Dermis microvascular lymphatic vessel endothelial cell (primary cell): ENCODE data around the gene TTLL5. TPM values are rescaled to one million over a fixed set of nuclear protein-coding genes. Genes with fewer than 3 reads are reported as not detected.

ENCODE experiments used
- DNase-seq, 2 donors: peaks; one replicate each; pipeline versions ENCODE4 v3.0.0 to v3.0.0-alpha.2; 2010; ENCODE audit warnings: low read depth in 2 of 2
- total RNA-seq: library from RNA; depleted of rRNA; stranded (reverse); fragments of >200 nt; gene quantifications from 2 replicates; pipeline ENCODE4 v1.2.1, GENCODE V29; 2014

Gene TTLL5
- total RNA-seq, 1 donor from 2014 or later = 22.3 TPM

- no peak for DNase-seq
These were observed 73.8 kb downstream of the TTLL5 start for GRCh38 chr14:75734854-75735253.

GRCh38 chr14:75736845-75737485, 75.9 kb downstream of the TTLL5 start:
- DNase-seq = no peak

DNA sequence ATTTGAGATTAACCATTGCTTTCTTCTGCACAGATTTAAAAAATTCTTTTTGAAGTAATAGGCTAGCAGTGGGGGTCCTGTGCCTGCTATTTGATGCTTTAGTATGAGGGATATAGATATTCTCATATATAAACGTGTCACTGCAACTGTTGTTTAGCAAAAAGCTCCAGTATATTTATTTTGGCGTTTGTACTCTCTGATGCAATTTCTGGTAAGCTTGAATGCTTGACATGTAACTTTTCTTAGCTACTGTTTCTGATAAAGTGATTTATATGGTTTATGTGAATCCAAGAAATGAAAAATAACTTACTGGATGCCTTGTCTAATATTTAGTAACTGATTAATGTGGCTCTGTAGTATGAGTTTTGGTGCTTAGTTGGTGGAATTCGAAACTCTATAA, 77.1 kb downstream of the TTLL5 start:
- DNase-seq = peak in 1 of 2 donors; percentile 6

DNA sequence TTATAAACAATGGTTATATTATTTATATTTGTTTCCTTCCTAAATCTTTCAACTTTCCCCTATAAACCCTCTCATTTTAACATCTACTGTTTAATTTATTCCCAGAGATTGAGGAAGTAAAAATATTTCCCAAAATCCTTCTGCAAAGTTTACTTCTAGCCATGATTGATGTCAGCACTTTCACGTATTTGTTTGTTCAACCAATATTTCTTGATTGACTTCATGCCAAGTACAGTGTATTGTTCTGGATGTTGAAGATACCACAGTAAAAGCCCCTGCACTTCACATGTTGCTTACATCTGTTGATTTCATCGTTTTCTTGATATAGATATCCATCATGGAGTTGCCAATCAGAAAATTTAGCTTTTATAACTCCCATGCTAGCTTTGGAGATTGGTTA, 81.8 kb downstream of the TTLL5 start:
- DNase-seq = peak in 1 of 2 donors; percentile 7

- DNase-seq = no peak
These were observed 86.9 kb downstream of the TTLL5 start for GRCh38 chr14:75747899-75748298.

- no peak for DNase-seq
These were observed 87.3 kb downstream of the TTLL5 start for GRCh38 chr14:75748336-75748735.

GRCh38 chr14:75751296-75751695, 90.2 kb downstream of the TTLL5 start:
- no peak for DNase-seq

DNA sequence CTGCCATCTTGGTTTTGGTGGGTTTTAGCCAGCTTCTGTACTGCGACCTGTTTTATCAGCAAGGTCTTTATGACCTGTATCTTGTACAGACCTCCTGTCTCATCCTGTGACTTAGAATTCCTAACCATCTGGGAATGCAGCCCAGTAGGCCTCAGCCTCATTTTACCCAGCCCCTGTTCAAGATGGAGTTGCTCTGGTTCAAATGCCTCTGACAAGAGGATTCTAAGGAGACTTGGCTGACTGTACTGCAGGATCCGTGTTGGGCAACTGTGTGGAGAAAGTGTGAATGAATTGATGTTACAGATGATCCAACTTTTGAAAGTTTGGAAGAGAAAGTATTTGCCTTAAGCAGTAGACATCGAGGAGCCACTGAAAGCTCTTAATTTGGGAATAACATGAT, 91.0 kb downstream of the TTLL5 start:
- DNase-seq = no peak

DNA sequence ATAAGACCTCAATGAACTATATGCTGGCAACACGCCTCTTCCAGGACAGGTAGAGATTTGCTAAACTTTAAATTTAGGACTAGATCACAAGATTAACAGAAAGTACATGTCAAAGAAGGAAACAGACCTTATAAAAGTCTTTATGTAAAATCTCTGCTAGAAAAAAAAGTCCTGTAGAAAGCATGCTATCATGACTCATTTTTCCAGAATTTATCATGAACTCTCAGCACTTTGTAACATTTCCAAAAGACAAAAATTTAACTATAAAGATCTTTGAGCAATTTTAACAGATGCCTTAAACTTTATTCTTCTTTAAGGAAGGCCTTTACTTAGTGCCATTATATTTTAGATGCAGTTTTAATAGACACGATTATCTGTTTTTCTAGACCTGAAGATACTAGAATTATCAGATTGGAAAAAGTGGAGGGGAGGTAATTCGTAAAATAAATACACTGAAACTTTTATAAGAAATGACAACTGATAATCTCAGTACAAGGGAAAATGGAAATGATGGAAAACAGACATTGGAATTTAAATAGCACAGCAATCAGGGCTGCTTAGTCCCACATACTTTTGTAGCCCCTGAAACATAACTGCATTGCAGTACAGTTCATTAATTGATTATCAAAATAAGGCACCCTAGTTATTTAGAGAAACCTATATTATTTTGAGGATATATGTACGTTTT, 92.0 kb downstream of the TTLL5 start:
- DNase-seq = no peak

DNA sequence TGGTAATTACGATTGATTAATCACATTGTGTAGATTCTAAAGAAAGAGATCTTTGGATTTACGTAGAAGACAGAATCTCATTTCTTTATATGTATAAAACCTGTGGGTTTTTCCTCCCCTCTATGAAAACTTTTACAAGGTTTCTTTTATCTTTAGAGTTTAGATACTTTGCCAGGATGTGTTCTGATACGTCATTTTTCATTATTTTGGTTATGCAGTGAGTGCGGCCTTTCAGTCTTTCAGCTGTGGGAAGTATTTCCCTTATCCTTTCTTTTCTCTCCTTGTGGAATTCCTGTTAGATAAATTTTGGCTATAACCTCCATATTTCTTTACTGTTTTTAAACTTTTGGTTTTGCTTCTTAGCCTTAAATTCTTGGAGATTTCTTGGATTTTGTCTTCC, 92.7 kb downstream of the TTLL5 start:
- no peak for DNase-seq

DNA sequence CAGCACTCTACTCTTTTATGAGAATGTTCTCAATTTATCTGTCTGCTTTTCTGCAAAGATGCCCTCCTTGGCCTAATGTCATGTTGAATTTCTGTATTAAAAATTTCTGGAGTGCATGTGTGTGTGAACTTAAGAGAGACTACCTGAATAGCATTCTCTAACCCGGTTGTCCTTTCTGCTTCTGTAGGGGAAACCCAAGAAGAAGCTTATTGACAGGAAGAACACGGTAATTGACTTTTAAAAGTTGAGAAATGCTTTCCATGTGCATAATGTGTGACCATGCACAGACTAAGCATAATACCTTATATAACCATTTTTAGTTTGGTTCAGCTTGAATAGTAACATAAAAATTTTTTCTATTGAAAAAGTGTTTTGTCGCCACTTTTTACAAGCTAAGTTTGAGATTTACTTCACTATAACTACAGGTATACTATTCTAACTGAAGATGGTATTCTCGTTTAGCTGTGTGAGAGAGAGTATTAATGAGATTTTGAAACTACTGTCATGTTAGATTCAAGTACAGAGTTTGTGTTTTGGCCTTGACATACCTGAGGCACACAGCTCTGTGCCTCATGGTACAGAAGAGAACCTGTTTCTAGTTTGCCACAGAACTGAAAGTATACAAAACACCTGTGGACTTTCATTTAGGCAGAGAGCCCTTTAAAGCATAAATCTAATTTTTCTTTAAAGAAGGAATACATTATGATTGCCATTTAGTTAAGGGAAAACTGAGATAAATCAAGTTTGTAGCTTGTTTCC, 96.8 kb downstream of the TTLL5 start:
- DNase-seq = no peak

GRCh38 chr14:75764020-75764419, 103.0 kb downstream of the TTLL5 start:
- DNase-seq = no peak

DNA sequence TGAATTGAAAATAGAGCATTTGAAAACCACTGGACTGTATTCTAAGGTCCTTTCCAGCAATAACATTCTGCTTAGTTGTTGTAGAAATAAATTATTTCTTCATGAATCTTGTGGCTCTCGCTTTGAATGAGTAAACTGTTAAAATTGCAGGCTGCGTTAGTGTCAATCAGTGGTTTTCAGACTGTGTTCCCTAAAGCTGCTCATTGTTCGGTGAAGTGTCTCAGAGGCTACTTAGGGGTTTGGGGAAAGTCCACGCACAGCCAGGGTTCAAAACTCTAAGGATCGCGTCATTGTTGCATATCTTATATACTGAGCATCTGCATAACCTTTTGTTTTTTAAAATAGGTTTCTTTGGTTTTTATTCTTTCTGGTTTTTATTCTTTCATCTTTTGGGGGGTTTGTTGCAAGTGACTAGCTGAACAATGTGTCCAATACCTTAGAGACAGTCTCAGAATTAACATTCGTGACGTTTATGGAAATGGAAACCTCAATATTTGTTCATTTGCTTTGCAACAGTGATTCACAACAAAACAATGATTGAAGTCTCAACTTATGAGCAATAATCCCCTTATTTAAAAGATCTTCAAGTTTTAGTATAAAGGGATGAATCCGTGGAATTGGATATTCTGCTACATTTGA, 108.1 kb downstream of the TTLL5 start:
- DNase-seq = no peak

DNA sequence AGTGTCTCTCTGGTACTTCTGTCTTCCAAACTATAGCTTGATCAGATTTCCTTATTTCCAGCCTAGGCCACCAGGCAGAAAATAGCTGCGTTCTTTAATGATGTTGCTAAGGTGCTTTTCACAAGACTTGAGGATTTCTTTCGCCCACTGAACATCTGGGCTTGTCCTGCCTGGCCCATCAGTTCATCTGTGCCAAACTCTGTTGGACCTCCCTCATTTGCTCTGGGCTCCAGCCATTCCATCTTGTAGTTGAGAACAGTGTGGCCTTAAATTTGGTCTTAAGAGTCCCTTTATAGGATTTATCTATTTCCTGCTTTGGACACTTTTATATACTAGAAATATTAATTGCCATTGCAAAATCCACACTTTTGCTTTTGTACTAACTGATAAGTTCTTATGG, 109.6 kb downstream of the TTLL5 start:
- no peak for DNase-seq

DNA sequence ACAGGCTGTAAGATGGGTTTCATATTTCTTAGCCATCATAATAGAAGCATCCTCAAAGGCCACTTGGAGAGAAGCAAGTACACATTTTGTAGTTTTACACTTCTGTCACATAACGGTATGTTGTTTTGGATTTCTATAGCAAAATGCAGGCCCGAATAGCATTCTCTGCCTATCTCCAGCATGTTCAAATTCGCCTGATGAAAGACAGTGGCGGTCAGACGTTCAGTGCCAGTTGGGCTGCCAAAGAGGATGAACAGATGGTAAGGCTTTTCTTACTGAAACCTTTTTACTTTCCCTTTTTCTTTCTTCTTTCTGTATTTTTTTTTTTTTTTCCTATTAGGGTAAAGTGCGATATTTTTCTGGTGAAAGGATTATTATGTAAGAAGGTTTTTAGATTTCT, 110.5 kb downstream of the TTLL5 start:
- DNase-seq = no peak

DNA sequence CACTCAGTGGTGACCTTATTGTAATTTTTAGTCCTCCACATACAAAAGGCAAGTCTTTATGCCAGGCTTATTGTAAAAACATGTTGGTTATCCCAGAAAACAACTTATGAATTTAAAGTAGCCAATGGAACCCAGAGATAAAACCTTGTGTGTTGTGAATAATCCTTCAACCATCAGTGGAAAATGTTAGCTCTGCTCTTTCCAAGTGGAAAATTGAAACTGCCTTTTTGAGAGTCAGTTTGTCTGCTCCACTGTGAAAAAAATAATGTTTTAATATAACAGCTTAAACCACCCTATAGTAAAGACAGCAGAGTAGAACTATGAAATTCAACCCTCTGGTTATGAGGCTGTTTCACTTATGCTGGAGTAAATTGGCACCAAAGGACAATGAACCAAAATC, 112.0 kb downstream of the TTLL5 start:
- DNase-seq = no peak

DNA sequence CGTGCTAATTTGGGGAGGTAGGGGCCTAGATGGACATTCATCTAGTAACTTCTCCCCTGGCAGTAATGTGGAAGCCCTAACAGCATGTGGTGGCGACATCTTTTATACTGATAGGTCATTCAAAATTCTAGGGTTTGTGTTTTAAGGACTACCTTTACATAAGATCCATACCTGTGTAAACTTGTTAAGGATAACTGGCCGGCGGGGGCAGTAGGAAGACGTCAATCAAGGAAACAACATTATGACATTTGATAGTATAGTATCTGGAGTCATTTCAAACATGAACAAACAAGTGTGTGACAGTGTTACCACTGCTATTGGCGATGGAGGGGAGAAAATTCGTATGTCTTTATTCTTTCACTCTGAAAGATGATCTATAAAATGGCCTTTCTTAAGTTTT, 120.0 kb downstream of the TTLL5 start:
- DNase-seq = no peak

DNA sequence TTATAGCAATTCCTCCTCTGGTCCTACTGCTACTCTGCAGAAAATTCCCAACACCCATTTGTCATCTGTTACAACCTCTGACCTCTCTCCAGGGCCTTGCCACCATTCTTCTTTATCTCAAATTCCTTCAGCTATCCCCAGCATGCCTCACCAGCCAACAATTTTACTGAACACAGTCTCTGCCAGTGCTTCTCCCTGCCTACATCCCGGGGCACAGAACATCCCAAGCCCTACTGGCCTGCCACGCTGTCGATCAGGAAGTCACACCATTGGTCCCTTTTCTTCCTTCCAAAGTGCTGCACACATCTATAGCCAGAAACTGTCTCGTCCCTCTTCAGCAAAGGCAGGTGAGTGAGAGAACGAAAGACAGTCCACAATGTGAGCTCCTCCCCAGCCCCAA, 122.1 kb downstream of the TTLL5 start:
- no peak for DNase-seq

GRCh38 chr14:75783602-75784313, 122.7 kb downstream of the TTLL5 start:
- DNase-seq = no peak

- no peak for DNase-seq
These were observed 123.3 kb downstream of the TTLL5 start for GRCh38 chr14:75784314-75784686.

- peak in 1 of 2 donors; percentile 3 for DNase-seq
These were observed 132.8 kb downstream of the TTLL5 start for GRCh38 chr14:75793806-75794205.

DNA sequence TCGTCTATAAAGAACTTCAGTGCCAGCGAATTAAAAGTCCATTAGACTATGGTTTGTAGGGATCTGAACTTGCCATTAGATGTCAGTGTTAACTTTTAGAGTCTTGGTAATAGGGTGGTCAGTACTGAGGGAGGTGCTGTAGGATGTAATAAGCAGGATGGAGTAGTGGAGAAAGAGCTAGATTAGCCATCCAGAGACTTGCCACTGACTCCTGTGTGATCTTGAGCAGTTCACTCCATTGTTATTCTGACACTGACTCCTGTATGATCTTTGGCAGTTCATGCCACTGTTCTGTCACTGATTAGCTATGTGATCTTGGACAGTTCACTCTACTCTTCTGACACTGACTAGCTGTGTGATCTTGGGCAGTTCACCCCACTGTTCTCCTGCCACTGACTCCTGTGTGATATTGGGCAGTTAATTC, 133.6 kb downstream of the TTLL5 start:
- peak; percentile 30 to 50 for DNase-seq
